Measurements from ENCODE around the gene GSTA4. TPM values are rescaled to one million over a fixed set of nuclear protein-coding genes. Genes with fewer than 3 reads are reported as not detected.

Gene GSTA4
- total and polyA plus RNA-seq, 9 donors, result 23.0 to 309 (median 35.1) TPM

GRCh38 chr6:52942221-52942620 lies 52.9 kb downstream of the GSTA4 start:
- WGBS, 3 donors, result 81 to 82% (median 82%) methylated on average over 4 of the region's 4 CpGs
- TF ChIP-seq POLR2A (IDR thresholded peaks at IDR 0.05), result no peak
- TF ChIP-seq, protein P1, sequence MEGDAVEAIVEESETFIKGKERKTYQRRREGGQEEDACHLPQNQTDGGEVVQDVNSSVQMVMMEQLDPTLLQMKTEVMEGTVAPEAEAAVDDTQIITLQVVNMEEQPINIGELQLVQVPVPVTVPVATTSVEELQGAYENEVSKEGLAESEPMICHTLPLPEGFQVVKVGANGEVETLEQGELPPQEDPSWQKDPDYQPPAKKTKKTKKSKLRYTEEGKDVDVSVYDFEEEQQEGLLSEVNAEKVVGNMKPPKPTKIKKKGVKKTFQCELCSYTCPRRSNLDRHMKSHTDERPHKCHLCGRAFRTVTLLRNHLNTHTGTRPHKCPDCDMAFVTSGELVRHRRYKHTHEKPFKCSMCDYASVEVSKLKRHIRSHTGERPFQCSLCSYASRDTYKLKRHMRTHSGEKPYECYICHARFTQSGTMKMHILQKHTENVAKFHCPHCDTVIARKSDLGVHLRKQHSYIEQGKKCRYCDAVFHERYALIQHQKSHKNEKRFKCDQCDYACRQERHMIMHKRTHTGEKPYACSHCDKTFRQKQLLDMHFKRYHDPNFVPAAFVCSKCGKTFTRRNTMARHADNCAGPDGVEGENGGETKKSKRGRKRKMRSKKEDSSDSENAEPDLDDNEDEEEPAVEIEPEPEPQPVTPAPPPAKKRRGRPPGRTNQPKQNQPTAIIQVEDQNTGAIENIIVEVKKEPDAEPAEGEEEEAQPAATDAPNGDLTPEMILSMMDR (IDR thresholded peaks at IDR 0.05), result no peak
- TF ChIP-seq EP300 (IDR thresholded peaks at IDR 0.05), result no peak
- intact Hi-C loops (cut with DNase I), result no loop called here

DNA sequence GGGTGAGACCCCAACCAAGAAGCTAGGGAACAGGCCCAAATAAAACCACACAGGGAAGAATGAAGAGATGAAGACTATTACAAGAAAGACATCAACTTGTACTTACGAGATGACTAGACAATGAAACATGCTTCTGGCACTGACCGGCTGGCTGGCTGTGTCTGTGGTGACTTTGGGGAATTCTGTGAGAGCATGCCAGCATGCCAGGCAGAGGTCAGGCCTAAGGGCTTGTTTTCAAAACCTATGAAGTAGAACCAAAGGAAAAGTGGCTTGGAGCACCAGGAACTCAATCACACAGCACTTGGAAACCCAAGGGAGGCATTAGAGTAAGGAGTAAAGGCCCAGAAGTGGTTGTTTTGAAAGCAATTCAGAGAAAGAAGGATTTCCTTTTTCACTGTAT lies 57.2 kb downstream of the GSTA4 start:
- WGBS, 3 donors, result 75 to 85% (median 77%) methylated on average over 2 of the region's 2 CpGs

More at GRCh38 chr6:52942221-52942620, 52.9 kb downstream of the GSTA4 start:
- DNase-seq, result no peak
- no peaks in the 10 kb centered on the region for H3K36me3 ChIP-seq
- H3K27ac ChIP-seq, result no peak overlapping the region
- no peaks in the 10 kb centered on the region for H3K27me3 ChIP-seq
- no peaks in the 10 kb centered on the region for H3K9me3 ChIP-seq
- H3K4me1 ChIP-seq (ENCODE audit: insufficient read depth), result no peaks in the 10 kb centered on the region
- no peak overlapping the region for H3K4me3 ChIP-seq

DNA sequence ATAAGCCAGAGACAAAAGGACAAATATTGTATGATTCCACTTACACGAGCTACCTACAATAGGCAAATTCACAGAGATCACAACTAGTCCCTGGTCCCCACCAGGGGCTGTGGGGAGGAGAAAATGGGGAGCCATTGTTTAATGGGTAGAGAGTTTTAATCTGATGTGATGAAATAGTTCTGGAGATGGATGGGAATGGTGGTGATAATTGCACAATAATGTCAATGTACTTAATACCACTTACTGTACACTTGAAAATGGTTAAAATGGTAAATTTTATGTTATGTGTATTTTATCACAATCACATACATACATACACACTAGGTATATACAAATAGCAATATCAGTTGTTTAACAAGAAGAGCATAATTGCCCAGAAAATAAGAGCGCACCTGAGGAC lies 61.3 kb downstream of the GSTA4 start:
- no peak for DNase-seq

More for the DNA sequence above, 57.2 kb downstream of the GSTA4 start:
- intact Hi-C loops (cut with DNase I), result loop anchor here in 1 of 4 donors (10.0 kb wide), 1 partner anchor 1867 kb away; no protein-coding TSS in a partner anchor
- no peaks in the 10 kb centered on the region for H3K4me1 ChIP-seq (ENCODE audit: insufficient read depth)
- no peak for DNase-seq
- H3K27ac ChIP-seq, result no peak overlapping the region
- H3K27me3 ChIP-seq, result no peaks in the 10 kb centered on the region
- no peak for TF ChIP-seq POLR2A (IDR thresholded peaks at IDR 0.05)
- no peaks in the 10 kb centered on the region for H3K36me3 ChIP-seq
- H3K9me3 ChIP-seq, result no peaks in the 10 kb centered on the region
- H3K4me3 ChIP-seq, result no peak overlapping the region

GRCh38 chr6:52931351-52931750 lies 63.7 kb downstream of the GSTA4 start:
- DNase-seq, result no peak
- H3K27me3 ChIP-seq, result no peaks in the 10 kb centered on the region
- 75 to 77% (median 75%) methylated on average over 2 of the region's 2 CpGs for WGBS, 3 donors
- no peaks in the 10 kb centered on the region for H3K4me1 ChIP-seq (ENCODE audit: insufficient read depth)
- intact Hi-C loops (cut with DNase I), result loop anchor here in 1 of 4 donors (10.0 kb wide), 1 partner anchor 1873 kb away; no protein-coding TSS in a partner anchor
- no peaks in the 10 kb centered on the region for H3K36me3 ChIP-seq
- TF ChIP-seq POLR2A (IDR thresholded peaks at IDR 0.05) (no peak), EP300 (IDR thresholded peaks at IDR 0.05) (no peak)
- TF ChIP-seq, protein P1 (IDR thresholded peaks at IDR 0.05), result no peak
- H3K9me3 ChIP-seq, result no peaks in the 10 kb centered on the region
- H3K27ac ChIP-seq, result no peak overlapping the region
- H3K4me3 ChIP-seq, result no peak overlapping the region

More for the DNA sequence above, 61.3 kb downstream of the GSTA4 start:
- Histone ChIP-seq H3K4me3 (no peak overlapping the region), H3K9me3 (no peaks in the 10 kb centered on the region), H3K27ac (no peak overlapping the region), H3K4me1 (ENCODE audit: insufficient read depth) (no peaks in the 10 kb centered on the region), H3K36me3 (no peaks in the 10 kb centered on the region), H3K27me3 (no peaks in the 10 kb centered on the region)
- intact Hi-C loops (cut with DNase I), result loop anchor here in 1 of 4 donors (10.0 kb wide), 1 partner anchor 1871 kb away; no protein-coding TSS in a partner anchor
- 84 to 93% (median 92%) methylated on average over 2 of the region's 2 CpGs for WGBS, 3 donors
- TF ChIP-seq EP300 (IDR thresholded peaks at IDR 0.05) (no peak), POLR2A (IDR thresholded peaks at IDR 0.05) (no peak)
- TF ChIP-seq, protein P1 (IDR thresholded peaks at IDR 0.05), result no peak

- H3K27ac ChIP-seq, result no peak overlapping the region
- no peaks in the 10 kb centered on the region for H3K9me3 ChIP-seq
- H3K27me3 ChIP-seq, result no peaks in the 10 kb centered on the region
- no peak for DNase-seq
- no peaks in the 10 kb centered on the region for H3K4me1 ChIP-seq (ENCODE audit: insufficient read depth)
- H3K4me3 ChIP-seq, result no peak overlapping the region
- WGBS, 3 donors, result 93 to 96% (median 95%) methylated on average over 6 of the region's 6 CpGs
- TF ChIP-seq POLR2A (IDR thresholded peaks at IDR 0.05) (no peak), EP300 (IDR thresholded peaks at IDR 0.05) (no peak)
- TF ChIP-seq, protein P1 (IDR thresholded peaks at IDR 0.05), result no peak
- intact Hi-C loops (cut with DNase I), result loop anchor here in 1 of 4 donors (10.0 kb wide), 1 partner anchor 1875 kb away; no protein-coding TSS in a partner anchor
- H3K36me3 ChIP-seq, result no peaks in the 10 kb centered on the region
These were observed 65.5 kb downstream of the GSTA4 start for GRCh38 chr6:52929321-52930164.

All from ovary (tissue), 9 donors.